ENCODE results near the gene CLTC. TPM values are rescaled to one million over a fixed set of nuclear protein-coding genes. Genes with fewer than 3 reads are reported as not detected.
"Not testable (repeated sequence)": the region's sequence is repeated elsewhere in the genome, so short reads cannot be mapped to it uniquely, and the experiment has no call there.

Gene CLTC
- total RNA-seq = 255 TPM

DNA sequence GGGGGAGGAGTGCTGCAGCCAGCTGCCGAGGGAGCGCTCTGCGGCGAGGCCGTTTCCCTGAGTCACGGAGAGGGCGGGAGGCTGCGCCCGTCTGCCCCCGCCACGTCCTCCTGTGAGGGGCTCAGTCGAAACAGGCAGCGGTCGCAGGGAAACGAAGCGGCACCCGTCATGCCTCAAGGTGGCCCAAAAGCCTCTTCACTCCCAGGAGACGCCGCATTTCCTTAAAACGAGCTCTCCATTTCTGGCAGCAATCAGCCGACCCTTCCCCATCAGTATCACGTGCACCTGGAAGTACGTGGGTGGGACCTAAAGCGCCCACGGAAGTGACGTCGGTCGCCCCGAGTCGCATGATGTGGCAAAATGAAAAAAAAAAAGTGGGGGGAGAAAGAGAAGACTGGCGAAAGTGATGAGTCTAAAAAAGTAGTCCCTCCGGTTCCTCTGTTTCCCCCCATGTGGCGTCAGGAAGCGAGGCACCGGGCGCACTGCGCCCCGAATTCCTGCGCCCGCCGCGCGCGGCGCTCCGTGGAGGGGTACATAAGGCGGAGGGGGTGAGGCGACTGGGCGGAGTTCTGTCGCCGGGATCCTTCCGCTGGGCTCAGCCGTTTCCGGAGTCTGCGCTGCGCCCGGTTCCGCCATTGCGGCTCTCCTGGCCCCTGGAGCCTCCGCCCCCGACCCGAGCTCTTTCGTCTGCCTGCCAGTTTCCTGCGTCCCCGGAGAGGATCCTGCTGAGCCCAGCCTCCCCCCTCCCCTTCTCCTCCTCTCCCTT, at the start of gene CLTC:
Gene CLTC (plus strand): TSS at position 598 of the 766 bp plus-strand sequence. CDS start 237 bp downstream, outside the sequence.
- DNase-seq = peak; percentile 99

DNA sequence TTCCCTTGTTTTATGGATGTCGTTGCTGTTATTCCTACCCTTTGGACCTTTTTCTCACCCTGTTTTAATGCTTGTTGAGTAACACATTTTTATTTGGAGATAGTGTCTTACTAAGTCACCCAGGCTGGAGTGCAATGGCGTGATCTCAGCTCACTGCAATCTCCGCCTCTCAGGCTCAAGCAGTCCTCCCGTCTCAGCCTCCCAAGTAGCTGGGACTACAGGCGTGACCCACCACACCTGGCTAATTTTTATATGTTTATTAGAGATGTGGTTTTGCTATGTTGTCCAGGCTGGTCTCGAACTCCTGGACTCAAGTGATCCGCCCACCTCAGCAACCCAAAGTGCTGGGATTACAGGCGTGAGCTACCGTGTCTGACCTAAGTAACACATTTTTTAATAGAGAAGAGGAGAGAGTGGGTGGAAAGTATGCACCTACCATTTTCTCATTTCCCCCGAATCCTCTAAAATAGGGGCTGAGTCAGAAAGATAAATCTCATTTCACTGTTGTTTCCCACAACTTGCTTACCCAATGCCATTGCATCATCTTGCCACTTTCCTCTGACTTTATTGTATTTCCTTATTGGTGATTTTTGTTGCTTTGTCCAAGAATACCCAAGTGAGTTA, 47.3 kb upstream of the CLTC start:
- DNase-seq = no peak

DNA sequence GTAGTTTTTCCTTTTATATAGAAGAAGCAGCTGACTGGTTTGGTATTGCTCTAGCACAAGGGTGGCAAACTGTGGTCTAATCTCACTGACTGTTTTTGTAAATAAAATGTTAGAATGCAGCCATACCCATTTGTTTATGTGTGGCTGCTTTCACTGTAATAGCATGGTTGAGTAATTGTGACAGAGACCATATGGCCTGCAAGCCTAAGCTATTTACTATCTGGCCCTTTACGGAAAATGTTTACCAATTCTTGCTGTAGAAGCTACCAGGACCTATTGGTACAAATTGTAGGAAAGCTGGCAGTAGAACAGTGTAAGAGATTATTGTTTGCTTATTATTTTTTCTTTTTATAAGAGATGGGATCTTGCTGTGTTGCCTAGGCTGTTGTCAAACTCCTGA, 35.5 kb upstream of the CLTC start:
- not testable (repeated sequence) for DNase-seq

DNA sequence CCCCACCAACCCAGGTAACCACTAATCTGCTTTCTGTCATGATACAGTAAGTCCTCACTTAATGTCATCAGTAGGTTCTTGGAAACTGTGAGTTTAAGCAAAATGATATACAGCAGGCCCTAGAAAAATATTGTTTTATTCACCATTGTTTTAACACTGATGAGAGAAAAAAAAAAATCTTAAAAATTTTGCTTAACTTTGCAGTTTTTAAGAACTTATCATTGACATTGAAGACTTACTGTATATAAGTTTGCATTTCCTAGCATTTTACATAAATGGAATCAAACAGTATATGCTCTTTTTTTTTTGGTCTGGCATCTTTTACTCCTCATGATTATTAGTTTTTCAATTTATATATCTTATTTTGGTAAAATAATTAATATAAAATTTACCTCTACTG, 19.5 kb upstream of the CLTC start:
- no peak for DNase-seq

DNA sequence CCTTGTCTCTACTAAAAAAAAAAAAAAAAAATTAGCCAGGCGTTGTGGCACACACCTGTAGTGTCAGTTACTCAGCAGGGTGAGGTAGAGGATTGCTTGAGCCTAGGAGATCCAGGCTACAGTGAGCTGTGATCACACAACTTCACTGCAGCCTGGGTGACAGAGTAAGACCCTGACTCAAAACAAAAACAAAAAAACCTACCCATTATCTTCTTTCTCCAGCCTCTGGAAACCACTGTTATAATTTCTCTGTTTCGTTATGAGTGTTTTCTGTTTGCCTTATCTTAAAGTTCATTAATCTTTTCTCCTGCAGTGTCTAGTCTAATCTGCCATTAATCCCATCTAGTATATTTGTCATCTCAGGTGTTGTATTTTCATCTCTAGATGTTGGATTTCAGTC, 18.6 kb upstream of the CLTC start:
- no peak for DNase-seq

DNA sequence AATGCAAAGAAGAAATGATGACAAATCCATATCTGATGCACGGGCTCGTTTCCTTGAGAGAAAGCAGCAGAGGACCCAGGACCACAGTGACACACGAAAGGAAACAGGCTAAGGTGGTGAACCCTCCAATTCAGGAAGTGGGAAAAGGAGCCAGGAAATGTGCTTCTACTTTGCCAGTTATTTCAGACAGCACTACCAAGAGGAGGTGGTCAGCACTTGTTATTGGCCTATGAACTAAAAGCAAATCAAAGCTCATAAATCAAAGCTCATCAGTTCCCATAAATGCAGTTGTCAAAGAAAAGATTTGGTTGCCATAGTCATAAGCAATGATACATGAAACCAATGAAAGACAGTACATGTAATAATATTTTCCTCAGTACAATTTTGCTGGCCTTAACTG, 12.6 kb upstream of the CLTC start:
- no peak for DNase-seq

DNA sequence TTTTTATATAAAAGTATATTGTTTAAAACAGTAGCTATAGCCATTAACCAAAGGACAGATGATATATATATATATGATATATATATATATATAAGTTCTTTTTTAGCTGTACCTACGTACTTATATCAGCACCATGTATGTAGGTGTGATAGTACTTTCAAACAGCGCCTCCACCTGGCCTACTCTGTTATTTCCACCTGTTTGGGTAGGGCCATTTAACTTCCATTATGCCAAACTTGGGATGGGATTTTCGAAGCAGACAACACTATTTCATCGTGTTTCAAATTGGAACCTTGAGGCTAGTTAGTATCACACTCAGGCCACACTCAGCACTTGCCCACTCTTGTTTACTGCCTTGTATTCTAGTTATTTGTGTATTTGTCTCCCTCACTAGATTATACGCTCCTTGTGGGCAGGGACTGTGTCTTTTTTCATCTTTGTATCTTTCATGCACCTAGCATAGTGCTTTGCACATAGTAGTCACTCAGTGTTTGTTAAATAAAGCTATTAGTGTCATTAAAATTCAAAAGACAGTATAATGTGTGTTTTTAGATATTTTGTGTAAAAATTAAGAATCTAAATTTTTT, 11.8 kb upstream of the CLTC start:
- DNase-seq = no peak

DNA sequence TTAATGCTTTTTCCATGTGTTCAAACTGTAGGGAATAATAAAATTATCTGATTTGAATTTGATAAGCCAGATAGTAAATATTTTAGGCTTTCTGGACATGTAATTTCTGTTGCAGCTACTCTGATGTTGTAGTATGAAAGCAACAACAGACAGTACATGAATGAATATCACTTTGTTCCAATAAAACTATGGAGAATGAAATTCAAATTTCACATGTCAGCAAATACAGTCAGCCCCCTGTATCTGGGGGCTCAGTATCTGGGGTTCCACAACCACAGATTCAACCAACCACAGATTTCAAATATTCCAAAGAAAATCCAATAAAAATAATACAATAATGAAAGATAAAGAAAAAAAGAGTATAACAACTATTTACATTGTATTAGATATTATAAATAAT, 8.2 kb upstream of the CLTC start:
- no peak for DNase-seq

DNA sequence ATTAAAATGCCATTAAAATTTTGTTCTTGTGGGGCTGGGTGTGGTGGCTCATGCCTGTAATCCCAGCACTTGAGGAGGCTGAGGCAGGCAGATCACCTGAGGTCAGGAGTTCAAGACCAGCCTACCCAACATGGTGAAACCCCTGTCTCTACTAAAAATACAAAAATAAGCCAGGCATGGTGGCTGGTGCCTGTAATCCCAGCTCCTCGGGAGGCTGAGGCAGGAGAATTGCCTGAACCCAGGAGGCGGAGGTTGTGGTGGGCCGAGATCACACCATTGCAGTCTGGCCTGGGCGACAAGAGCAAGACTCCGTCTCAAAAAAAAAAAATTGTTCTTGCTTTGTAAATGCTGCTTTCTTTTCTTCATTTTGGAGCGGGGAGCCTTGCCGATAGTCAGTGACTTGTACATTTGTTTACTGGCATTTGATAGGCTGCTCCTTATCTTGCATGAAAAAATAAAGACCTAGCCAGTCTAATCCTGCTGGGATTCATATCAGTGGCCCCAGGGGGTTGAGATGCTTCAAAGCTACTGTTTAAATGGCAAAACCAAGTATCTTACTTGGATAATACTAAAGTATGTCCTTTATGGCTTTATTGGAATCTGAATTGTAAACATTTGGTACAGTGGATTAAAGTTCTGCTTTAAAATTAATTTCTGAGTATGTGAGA, 3.3 kb upstream of the CLTC start:
- no peak for DNase-seq

DNA sequence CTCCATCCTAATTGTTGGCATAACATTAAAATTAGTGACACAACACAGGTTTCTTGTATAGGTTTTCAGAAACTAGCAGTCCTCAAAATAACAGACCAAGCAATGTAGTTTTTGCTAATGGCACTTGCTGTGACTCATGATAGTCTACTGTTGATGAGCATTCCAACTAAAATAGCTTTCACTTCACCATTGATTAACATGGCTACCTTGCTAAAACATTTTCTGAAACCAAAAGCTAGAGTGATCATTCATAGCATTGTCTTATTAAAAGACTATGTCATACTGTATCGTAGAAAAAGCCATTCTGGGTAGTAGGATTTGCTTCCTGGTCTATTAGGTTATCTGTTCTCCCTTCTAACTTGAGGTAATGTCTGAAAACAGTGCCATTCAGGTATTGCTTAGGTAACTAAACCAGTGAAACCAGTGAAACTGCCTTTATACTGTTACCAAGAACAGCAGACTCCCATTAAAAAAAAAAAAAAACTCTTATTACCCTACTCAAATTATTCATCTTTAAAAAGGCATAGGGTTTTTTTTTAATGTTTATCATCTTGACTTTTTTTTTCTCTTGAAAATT, 2.5 kb upstream of the CLTC start:
- DNase-seq = no peak

DNA sequence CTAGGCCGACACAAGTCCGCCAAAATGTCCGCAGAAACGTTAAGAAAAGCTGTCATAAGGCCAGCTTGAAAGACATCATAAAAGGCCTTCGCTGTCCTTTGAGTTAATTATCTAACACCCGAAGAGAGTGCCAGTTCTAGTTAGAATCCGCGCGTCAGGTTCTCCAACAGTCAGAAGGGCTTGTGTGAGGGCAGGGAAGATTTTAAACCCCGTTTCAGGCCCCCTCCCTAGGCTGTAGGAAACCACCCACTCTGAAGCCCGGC, 729 bp upstream of the CLTC start:
- DNase-seq = no peak

DNA sequence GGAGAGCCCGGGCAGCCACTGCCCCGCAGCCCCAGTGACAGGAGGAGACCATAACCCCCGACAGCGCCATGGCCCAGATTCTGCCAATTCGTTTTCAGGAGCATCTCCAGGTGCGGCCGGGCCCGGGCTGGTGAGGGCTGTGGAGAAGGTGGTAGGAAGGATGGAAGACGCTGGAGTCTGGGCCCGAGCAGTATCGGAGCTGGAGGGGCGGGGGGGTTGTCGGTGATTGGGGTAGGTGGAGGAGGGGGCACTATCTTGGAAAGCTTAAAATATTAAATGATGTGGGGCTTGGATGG, 317 bp downstream of the CLTC start:
- no peak for DNase-seq

DNA sequence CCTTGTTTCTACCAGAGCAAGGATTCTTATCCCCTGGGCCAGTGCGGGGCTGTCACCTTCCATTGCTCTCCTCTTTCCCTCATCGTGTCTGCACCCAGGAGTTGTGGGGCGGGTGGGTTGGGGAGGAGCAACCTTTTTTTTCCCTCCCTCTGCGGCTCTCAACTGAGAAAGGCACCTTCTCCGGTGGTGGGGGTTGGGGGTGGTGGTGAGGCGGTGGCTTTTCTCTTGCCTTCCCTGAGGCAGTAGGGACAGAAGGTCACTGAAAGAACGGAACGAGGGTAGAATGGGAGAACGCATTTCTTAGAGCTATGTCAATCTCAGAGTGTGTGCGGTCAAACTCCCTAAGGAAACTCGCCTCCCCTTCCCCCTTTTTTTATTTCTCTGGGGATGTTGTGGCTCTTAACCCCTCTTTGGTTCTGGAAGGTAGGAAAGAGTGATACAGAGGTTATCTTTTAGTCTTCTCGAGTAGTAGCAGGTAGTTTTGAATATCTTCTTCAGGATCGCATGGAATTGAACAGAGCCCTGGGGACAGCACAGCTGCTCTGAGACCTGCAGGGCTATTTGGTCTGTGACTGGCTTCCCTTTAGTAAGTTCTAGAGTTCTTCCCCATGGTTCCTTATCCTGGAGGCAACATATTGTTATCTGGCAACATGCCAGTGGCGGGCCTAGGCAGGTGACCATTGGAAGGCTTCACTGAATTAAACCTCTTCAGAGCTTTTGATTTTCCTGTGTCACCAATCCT, 994 bp downstream of the CLTC start:
- DNase-seq = no peak

DNA sequence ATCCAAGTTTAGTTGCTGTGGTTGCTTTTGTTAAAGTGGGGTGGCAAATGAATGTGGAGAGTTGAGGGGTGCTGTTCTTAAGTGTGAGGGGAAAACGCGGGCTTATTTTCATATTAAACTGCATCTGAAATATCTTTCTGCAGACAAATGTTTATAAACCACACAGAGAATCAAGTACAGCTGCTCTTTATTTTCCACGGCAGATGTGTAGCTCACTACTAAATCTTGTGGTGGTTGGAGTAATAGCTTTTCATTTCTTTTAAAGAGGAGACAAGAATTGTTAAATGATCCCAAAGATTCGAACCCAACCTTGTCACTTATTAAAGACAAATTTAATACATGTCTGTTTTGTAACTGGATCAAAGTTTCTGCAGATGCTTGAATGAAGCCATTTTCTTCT, 2.1 kb downstream of the CLTC start:
- peak; percentile 78 for DNase-seq

DNA sequence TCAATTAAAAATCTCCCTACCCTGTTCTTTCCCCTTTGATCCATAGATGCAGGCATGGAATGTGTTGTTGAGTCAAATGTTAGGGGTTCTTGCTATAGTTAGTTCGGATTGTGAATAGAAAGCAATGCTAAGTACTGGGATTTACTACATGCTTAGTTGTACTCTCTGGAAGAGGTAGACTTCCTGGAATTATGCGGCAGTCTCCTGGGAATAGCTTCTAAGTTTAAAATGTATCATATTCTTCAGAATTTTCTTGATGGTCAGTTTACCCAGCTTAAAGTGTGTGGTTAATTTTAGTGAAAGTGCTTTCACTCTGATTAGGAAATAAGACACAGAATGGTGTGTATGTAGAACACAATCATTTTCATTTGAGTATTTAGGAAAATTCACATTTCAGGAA, 3.5 kb downstream of the CLTC start:
- no peak for DNase-seq

DNA sequence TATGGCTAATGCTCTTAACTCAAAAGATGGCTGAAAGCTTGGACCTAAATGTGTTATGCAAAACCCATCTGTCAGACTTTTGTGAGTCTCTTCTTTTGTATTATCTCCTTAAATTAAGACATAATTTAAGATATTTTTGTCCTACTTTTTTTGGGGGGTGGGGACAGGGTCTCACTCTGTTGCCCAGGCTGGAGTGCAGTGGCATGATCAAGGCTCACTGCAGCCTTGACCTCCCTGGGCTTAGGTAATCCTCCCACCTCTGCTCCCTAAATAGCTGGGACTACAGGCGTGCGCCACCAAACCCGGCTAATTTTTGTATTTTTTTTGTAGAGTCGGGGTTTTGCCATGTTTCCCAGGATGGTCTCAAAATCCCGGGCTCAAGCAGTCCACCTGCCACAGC, 7.1 kb downstream of the CLTC start:
- DNase-seq = no peak

DNA sequence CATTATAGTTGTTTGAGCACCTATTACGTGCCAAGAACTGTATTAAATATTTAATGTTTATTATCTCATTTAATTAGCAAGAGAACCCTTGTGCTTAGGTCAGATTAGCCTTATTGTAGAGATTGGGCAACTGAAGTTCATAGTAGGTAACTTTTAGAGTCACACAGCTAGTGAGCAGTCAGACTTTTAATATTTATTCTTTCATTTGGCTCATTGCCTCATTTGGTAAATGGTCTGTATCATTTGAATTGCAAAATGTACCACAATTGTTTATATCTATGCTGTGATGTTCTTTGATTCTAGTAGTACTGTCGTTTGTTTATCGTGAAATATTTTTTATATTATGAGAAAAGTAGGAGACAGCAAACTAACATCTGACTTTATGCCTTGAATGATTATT, 7.6 kb downstream of the CLTC start:
- no peak for DNase-seq

DNA sequence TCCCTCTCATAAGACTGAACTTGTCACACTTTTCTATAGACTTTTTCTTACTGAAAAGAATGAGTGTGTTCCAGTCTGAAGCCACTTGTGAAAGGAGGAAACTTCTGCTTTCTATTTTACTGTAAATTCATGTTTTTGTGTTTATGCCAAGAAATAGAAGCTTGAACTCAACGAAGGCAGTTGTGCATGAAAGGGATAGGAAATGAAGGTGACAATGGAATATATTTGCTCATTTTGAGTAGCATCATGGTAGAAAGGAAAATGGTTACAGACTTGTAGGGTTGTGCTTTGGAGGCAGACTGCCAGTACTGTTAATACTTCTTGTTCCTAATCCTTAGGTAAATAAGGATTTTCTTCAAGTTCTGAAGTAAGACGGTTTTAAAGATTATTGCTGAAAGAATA, 8.1 kb downstream of the CLTC start:
- no peak for DNase-seq

DNA sequence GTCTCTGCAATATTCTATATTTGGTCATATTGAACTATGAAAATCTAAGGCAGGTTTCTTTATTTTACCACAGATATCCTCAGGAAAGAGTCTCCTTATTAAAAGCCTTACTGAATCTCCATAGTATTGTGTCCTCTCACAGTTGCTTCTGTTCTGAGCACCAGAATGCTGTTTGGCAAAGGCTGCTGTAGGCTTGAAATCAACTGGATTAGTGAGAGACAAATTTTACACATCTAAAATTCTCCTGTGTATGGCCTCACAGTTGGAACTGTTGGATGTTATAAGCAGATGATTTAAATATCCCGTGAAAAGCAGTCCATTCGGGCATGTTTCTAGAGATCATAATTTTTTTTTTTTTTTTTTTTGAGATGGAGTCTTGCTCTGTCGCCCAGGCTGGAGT, 9.5 kb downstream of the CLTC start:
- DNase-seq = no peak

DNA sequence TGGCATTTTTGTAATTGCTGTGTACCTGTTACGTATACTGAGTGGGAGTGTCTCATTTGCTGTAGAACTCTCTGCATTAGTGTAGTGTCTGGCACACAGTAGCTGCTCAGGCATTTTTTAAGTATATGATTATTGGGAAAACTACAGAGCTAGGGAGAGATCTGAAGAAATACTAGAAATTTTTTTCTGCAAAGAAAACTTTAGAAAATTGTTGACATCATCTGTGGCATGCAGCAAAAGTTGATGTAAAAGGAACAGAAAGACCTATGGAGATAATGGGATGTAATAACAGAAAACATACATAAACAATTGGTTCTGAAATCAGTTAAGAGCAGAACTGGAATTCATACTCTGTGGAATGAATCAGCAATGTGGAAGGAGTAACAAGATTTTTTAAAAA, 11.6 kb downstream of the CLTC start:
- DNase-seq = no peak

DNA sequence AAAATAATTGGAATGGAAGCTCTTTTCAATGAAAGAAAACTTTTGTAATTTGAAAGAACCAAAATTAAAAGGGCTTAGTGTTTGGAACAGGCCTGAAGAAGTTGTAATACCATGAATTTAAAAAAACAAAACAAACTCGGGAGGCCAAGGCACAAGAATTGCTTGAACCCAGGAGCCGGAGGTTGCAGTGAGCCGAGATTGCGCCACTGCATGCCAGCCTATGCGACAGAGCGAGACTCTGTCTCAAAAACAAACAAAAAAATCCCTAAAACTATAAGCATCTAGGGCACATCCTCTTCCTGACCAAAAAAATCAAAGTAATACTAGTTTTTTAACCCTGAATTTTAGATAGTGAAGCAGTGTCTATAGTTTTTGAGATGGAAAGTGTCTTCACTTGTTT, 12.7 kb downstream of the CLTC start:
- DNase-seq = no peak

DNA sequence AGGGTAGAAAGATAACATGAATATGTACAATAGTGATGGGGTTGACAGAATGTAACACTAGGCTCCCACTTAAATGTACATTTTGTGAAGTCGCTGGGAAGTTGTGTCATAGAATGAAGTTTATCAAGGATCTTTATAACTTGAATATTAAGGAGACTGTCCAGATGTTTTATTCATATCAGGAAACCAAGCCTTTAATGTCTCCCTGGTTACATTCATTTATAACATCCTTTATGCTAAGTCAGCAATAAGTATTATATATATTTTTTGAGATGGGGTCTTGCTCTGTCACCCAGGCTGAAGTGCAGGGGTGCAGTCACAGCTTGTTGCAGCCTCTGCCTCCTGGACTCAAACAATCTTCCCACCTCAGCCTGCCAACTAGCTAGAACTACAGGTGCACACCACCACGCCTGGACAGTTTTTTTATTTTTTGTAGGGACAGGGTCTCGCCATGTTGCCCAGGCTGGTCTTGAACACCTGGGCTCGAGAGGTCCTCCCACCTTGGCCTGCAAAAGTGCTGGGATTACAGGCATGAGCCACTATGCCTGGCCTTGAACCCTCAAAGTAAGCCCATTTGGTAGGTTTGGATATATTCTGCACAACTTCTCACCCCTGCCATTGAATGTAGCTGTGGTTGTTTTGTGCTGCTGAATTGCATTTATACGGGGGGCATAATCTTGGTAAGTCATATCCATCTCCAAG, 14.1 kb downstream of the CLTC start:
- no peak for DNase-seq
